H1 (cell line): Measurements from ENCODE around the gene SMC3. TPM values are rescaled to one million over a fixed set of nuclear protein-coding genes. Genes with fewer than 3 reads are reported as not detected.

ENCODE experiments used
- CBX5 ChIP-seq: fragments of 300-800, 300-1000 bp; sonication (generic); IDR thresholded peaks from 2 replicates; pipeline ENCODE4 v1.7.1; 2016; ENCODE audit warnings: antibody characterized with exemption, low read length, low read depth
- CHD2 ChIP-seq: IDR thresholded peaks from 2 replicates; pipeline ENCODE4 v1.6.1; 2012; ENCODE audit warnings: low read length, improper control_type of control experiment
- CHD7 ChIP-seq: fragments of 300-600 bp; sonication (generic); IDR thresholded peaks from 2 replicates; pipeline ENCODE4 v1.7.1; 2012; ENCODE audit warnings: low read length, moderate library complexity, mild to moderate bottlenecking, inconsistent platforms; ENCODE audit not compliant: insufficient replicate concordance
- KDM5A ChIP-seq: fragments of 200-600 bp; IDR thresholded peaks from 2 replicates; pipeline ENCODE4 v1.7.1; 2012; ENCODE audit warnings: mild to moderate bottlenecking, low read length, inconsistent platforms, mixed read lengths
- NRF1 ChIP-seq: IDR thresholded peaks from 2 replicates; pipeline ENCODE4 v1.6.1; 2011; ENCODE audit warnings: mild to moderate bottlenecking, low read depth, low read length, improper control_type of control experiment
- POU5F1 ChIP-seq: IDR thresholded peaks from 2 replicates; pipeline ENCODE4 v1.6.1; 2011; ENCODE audit warnings: low read depth, mild to moderate bottlenecking, low read length, moderate library complexity
- SIRT6 ChIP-seq: IDR thresholded peaks from one replicate; pipeline ENCODE4 v1.7.1; 2012; ENCODE audit warnings: low read length, inconsistent platforms
- SP4 ChIP-seq: IDR thresholded peaks from 2 replicates; pipeline ENCODE4 v1.6.1; 2012; ENCODE audit warnings: low read length, inconsistent platforms
- SRF ChIP-seq: IDR thresholded peaks from 2 replicates; pipeline ENCODE4 v1.6.1; 2011; ENCODE audit warnings: mild to moderate bottlenecking, low read depth, low read length, moderate library complexity
- polyA plus RNA-seq, 7 experiments: library from polyadenylated mRNA; depleted of rRNA in 3 of 7; stranded (reverse) in 5 of 7; unstranded in 2 of 7; fragments of >200 nt in 5 of 7; fragments of 200-250 nt in 2 of 7; gene quantifications; 1 replicate in 5 of 7; 2 replicates in 1 of 7; 4 replicates in 1 of 7; pipeline versions ENCODE4 v1.2.1 to v1.2.3, GENCODE V29; 2011 to 2013; ENCODE audit warnings: missing spikeins in 2 of 7, mixed read lengths in 2 of 7
- total RNA-seq: library from RNA; stranded (reverse); fragmentation: NEBNext Ultra II Directional; extraction: Animal tissue kit (Norgen Biotek cat#: 25700); gene quantifications from 2 replicates; pipeline ENCODE4 v1.2.1, GENCODE V29; 2021
- TF ChIP-seq, protein P1 (sequence below): IDR thresholded peaks from 2 replicates; pipeline ENCODE4 v1.6.1; 2012; ENCODE audit warnings: inconsistent platforms

Gene SMC3
- total and polyA plus RNA-seq, 2 of the 8 experiments (the other 6 are each of a cell fraction or from before 2014, with no cell fraction given) = 12.7 to 93.4 TPM

- TF ChIP-seq CHD7 = no peak
- no peak for TF ChIP-seq POU5F1
- no peak for TF ChIP-seq NRF1
- TF ChIP-seq SIRT6 = no peak
- no peak for TF ChIP-seq SP4
- no peak for TF ChIP-seq SRF
- no peak for TF ChIP-seq CBX5
- TF ChIP-seq, protein P1, sequence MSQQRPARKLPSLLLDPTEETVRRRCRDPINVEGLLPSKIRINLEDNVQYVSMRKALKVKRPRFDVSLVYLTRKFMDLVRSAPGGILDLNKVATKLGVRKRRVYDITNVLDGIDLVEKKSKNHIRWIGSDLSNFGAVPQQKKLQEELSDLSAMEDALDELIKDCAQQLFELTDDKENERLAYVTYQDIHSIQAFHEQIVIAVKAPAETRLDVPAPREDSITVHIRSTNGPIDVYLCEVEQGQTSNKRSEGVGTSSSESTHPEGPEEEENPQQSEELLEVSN = no peak
- no peak for TF ChIP-seq CHD2
- TF ChIP-seq KDM5A = no peak
Measured at GRCh38 chr10:110628161-110628560, 60.7 kb downstream of the SMC3 start (continued).
